Spinal cord (tissue), 10 donors: ENCODE data around the gene STX2. TPM values are rescaled to one million over a fixed set of nuclear protein-coding genes. Genes with fewer than 3 reads are reported as not detected.
A peak's percentile ranks its signal among the peaks of the same experiment; 100 is the strongest.

ENCODE experiments used
- DNase-seq, 6 donors: peaks; one replicate each; pipeline versions ENCODE4 v3.0.0 to v3.0.0-alpha.2; 2013 to 2015; ENCODE audit warnings: low spot score in 6 of 6, low read depth in 4 of 6
- H3K27ac ChIP-seq: one replicate; pipeline ENCODE4 v1.5.1; 2013; ENCODE audit warnings: low read depth, low read length, control low read depth
- H3K27me3 ChIP-seq: one replicate; pipeline ENCODE4 v1.6.1; 2013; ENCODE audit warnings: low read length; ENCODE audit not compliant: control insufficient read depth, insufficient read depth
- H3K36me3 ChIP-seq: one replicate; pipeline ENCODE4 v1.6.1; 2013; ENCODE audit warnings: low read length; ENCODE audit not compliant: control insufficient read depth, insufficient read depth
- H3K4me1 ChIP-seq: one replicate; pipeline ENCODE4 v1.6.1; 2013; ENCODE audit warnings: low read length; ENCODE audit not compliant: control insufficient read depth, insufficient read depth
- H3K4me3 ChIP-seq: one replicate; pipeline ENCODE4 v1.5.1; 2013; ENCODE audit warnings: low read depth, low read length, control low read depth
- H3K9me3 ChIP-seq: one replicate; pipeline ENCODE4 v1.6.1; 2013; ENCODE audit warnings: low read length; ENCODE audit not compliant: control insufficient read depth, insufficient read depth
- WGBS: methylation state at CpG from one replicate; pipeline ENCODE4 v1.1.5; 2013; ENCODE audit warnings: missing lambda C conversion rate; ENCODE audit not compliant: insufficient coverage; 5-methylcytosine and 5-hydroxymethylcytosine counted together
- polyA plus RNA-seq, 2 donors: library from polyadenylated mRNA; unstranded; fragments of 120-200 nt; gene quantifications; one replicate each; pipeline ENCODE4 v1.2.1, GENCODE V29; 2013; ENCODE audit not compliant: insufficient read length in 2 of 2
- total RNA-seq, 2 donors: library from RNA; depleted of rRNA in 1 of 2; stranded (reverse); fragments of 120-200 nt in 1 of 2; fragments of >200 nt in 1 of 2; gene quantifications; one replicate each; pipeline versions ENCODE4 v1.2.3 to v1.2.4, GENCODE V29; 2013 to 2014
- donor health status: healthy.

The STX2 gene
- total and polyA plus RNA-seq, 4 donors = 35.5 to 41.4 (median 38.8) TPM

DNA sequence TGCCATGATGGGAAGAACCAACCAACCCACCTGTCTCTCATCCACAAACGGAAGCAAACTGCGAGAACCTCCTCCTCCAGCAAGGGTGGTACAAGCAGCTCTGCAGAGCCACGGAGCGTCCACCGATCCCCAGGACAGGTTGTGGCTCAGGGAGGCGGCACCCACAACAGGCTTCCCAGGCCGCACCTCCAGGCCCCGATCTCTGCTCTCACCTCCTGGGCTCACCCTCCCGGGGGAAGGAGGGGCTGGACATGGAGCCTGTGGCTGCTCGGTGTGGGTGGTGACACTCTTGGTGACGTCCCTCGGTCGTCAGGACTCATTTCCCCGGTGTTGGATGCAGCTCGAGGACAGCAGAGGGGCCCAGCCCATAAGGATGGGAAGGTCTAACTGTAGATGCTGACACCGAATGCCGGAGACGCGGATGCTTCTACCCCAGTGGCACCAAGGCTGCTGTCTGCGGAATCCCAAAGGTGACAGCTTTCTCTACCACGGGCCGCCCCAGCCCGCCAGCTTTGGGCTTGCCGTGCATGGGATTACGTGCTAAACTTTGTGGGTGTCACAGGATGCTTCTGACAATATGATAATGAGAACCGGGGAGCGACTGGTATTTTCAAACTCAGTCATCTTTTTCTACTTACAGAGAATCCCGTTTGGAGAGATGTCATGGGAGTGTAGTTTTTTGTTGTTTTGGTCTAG lies 58.0 kb downstream of the STX2 start:
- H3K4me3 ChIP-seq = no peak overlapping the region
- peaks cover 27% of the 10 kb centered on the region for H3K36me3 ChIP-seq
- peaks cover 12% of the 10 kb centered on the region for H3K4me1 ChIP-seq
- H3K27me3 ChIP-seq = peaks cover 2% of the 10 kb centered on the region
- DNase-seq = no peak
- H3K9me3 ChIP-seq = no peaks in the 10 kb centered on the region
- H3K27ac ChIP-seq = no peak overlapping the region
- 93% methylated on average over 24 of the region's 28 CpGs for WGBS

DNA sequence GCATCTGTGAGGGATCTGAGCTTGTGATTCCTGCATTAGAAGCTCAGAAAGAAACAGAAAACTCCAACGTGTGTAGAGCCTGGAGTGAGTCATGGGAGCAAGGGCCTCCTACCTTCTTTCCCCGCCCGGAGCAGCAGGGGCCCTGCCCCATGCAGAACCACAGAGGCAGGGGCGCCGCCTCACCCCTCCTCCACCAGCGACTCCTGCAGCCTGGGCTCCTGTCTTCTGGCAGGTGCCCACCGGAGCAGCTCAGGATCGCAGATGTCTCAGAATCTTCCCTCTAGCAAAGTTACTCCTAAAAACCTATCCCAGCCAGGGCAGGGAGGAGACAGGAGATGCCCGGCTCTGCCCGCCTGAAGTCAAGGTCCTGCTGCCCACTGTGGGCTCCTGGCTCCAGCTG lies 58.7 kb downstream of the STX2 start:
- Histone ChIP-seq H3K9me3 (no peaks in the 10 kb centered on the region), H3K27me3 (peaks cover 9% of the 10 kb centered on the region), H3K36me3 (peaks cover 27% of the 10 kb centered on the region), H3K4me3 (no peak overlapping the region), H3K4me1 (peaks cover 18% of the 10 kb centered on the region), H3K27ac (no peak overlapping the region)
- DNase-seq = no peak
- 86% methylated on average over 8 of the region's 10 CpGs for WGBS

DNA sequence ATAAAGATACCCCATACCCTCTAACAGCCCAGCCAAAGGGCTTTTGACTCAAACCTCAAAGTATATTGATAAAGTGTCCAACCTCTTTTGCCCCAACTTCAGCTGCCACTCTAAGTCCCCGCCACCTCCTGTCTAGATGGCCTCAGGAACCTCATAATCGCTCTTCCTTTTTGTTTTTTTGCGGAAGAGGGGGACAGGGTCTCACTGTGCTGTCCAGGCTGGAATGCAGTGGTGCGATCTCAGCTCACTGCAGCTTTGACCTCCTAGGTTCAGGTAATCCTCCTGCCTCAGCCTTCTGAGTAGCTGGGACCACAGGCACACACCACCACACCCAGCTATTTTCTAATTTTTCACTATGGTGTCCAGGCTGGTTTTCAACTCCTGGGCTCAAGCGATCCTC lies 60.3 kb downstream of the STX2 start:
- Histone ChIP-seq H3K9me3 (no peaks in the 10 kb centered on the region), H3K4me1 (peaks cover 18% of the 10 kb centered on the region), H3K36me3 (peaks cover 27% of the 10 kb centered on the region), H3K4me3 (no peak overlapping the region), H3K27ac (no peak overlapping the region), H3K27me3 (peaks cover 9% of the 10 kb centered on the region)
- 94% methylated on average over 5 of the region's 5 CpGs for WGBS
- no peak for DNase-seq

DNA sequence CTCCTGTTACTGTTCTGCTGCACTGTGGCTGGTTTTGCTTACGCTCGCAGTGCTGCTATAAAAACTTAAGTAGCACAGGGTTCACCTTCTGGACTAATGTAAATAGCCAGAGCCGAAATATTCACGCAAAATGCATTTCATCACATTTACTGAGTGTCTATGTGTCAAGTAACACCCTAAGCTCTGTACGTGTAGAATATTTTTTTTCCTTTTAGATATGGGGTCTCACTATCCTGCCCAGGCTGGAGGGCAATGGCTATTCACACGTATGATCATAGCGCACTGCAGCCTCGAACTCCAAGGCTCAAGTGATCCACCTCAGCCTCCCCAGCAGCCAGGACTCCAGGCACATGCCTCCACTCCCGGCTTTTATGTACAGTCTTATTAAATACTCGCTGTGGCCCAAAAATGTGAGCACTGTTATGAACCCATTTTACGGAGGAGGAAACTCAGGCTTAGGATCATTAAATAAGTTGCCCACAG lies 62.2 kb downstream of the STX2 start:
- Histone ChIP-seq H3K27ac (no peak overlapping the region), H3K4me1 (peaks cover 18% of the 10 kb centered on the region), H3K36me3 (peaks cover 13% of the 10 kb centered on the region), H3K27me3 (peaks cover 9% of the 10 kb centered on the region), H3K9me3 (no peaks in the 10 kb centered on the region), H3K4me3 (no peak overlapping the region)
- 75% methylated on average over 10 of the region's 11 CpGs for whole genome bisulfite sequencing
- DNase-seq = no peak

DNA sequence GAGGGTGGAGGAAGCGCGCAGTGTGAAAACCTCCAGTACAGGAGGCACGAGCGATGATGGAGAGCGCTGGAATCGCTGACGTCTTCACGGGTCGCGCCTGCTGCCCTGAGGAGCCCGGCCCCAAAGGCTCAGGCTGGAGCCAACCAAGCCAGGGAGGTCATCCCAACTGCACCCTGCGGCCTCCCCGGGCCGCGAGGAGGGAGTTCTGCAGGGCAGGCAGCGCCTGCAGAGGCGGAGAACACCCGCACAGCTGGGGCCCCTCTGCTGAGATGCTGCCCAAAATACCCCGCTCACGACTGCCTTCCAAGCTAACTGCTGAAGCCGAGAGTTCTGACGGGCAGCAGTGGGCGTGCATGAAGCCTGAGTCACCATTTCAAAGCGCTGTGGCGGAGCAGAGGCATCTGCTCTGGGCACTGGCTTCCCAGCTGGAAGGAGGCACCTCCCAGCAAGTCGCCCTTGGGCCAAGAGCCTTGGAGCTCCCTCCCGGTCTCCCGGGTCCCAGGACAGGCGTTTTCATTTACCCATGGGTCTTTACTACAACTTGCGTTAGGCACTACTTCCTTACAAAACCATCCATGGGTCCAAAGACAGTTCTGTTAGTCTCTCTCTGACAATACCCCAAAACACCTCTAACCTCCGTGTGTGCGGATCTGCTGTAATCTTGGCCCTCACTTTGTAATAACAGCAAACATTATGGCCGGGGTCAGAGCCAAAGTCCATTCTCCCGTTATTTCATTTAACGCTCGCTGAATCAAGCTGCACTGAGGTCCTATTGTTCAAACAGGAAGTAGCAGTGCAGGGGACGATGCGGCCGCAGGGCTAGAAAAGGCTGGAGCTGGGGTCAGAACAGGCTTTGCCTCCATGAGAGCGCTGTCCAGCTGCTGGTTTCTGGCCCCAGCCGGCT lies 62.8 kb downstream of the STX2 start:
- WGBS = 6% methylated on average over 41 of the region's 41 CpGs
- no peak overlapping the region for H3K27ac ChIP-seq
- peaks cover 18% of the 10 kb centered on the region for H3K4me1 ChIP-seq
- H3K36me3 ChIP-seq = peaks cover 11% of the 10 kb centered on the region
- DNase-seq = peak in 2 of 6 donors; percentile 70 to 82
- no peak overlapping the region for H3K4me3 ChIP-seq
- no peaks in the 10 kb centered on the region for H3K9me3 ChIP-seq
- H3K27me3 ChIP-seq = peaks cover 9% of the 10 kb centered on the region

DNA sequence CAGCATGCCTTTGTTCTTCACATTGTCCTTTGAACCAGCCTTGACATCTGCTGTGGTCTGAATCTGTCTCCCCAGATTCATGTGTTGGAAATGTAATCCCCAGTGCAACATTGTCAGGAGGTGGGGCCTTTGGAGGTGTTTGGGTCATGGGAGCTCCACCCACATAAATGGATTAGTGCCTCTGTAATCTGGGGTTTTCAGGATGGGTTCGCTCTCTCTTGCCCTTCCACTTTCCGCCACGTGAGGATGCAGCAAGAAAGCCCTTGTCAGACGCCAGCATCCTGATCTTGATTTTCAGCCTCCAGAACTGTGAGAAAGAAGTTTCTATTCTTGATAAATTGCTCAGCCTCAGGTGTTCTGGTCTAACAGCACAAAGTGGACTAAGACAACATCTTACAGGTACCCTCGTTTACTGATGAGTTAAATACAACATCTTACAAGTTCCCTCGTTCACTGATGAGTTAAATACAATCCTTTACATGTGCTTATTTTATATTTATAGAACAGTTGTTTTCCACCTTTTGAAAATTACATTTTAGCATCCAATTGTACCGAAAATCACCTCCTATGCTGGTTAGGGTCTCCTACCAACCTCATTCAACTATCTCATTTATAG lies 68.5 kb downstream of the STX2 start:
- WGBS = 78% methylated on average over 4 of the region's 7 CpGs
- no peaks in the 10 kb centered on the region for H3K9me3 ChIP-seq
- H3K27ac ChIP-seq = no peak overlapping the region
- H3K4me3 ChIP-seq = no peak overlapping the region
- peaks cover 1% of the 10 kb centered on the region for H3K4me1 ChIP-seq
- DNase-seq = no peak
- peaks cover 1% of the 10 kb centered on the region for H3K27me3 ChIP-seq
- H3K36me3 ChIP-seq = no peaks in the 10 kb centered on the region

DNA sequence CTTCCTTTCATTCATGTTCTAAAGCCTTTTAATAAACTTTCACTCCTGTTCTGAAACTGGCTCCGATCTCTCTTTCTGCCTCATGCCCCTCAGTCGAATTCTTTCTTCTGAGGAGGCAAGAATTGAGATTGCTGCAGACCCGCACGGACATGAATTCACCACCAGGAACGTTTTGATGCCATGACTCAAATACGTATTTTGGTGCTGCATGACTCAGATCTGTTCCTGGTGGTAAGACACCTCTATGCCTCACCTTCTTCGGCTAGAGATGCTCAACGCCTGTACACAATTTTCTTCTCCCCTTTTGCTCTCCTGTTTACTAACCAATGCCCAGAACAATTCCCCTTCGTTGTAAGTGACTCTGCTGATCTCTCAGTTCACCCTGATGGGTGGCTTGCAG lies 70.9 kb downstream of the STX2 start:
- WGBS = 55% methylated on average over 8 of the region's 9 CpGs
- no peak overlapping the region for H3K4me3 ChIP-seq
- DNase-seq = no peak

DNA sequence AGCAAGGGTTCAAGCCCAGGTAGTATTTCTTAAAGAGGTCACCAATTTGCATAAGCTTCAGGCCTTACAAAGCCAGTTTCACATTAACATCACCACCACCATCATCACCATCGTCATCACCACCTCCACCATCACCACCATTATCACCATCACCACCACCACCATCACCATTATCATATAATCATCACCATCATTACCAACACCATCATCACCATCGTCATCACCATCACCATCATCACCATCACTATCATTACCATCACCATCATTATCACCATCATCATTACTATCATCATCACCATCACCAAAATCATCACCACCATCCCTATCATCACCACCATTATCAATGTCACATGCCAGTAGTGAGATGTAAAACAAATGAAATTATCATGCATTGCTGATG lies 72.6 kb downstream of the STX2 start:
- no peak for DNase-seq
- H3K4me3 ChIP-seq = no peak overlapping the region
- peaks cover 4% of the 10 kb centered on the region for H3K27me3 ChIP-seq
- 97% methylated on average over 2 of the region's 2 CpGs for WGBS
- H3K27ac ChIP-seq = no peak overlapping the region
- H3K9me3 ChIP-seq = no peaks in the 10 kb centered on the region
- H3K36me3 ChIP-seq = no peaks in the 10 kb centered on the region
- peaks cover 5% of the 10 kb centered on the region for H3K4me1 ChIP-seq

More for the DNA sequence above, 70.9 kb downstream of the STX2 start:
- Histone ChIP-seq H3K27ac (no peak overlapping the region), H3K9me3 (no peaks in the 10 kb centered on the region), H3K36me3 (no peaks in the 10 kb centered on the region), H3K4me1 (no peaks in the 10 kb centered on the region), H3K27me3 (no peaks in the 10 kb centered on the region)

DNA sequence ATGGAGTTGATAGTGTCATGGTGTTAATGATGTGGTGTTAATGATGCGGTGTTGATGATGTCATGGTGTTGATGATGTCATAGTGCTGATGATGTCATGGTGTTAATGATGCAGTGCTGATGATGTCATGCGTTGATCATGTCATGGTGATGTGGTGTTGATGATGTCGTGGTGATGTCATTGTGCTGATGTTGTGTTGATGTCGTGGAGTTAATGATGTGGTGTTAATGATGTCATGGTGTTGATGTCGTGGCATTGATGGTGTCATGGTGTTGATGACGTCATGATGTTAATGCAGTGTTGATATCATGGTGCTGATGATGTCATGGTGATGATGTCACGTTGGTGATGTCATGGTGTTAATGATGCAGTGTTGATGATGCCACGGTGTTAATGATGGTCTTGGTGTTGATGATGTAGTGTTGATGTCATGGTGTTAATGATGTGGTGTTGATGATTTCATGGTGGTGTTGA lies 73.8 kb downstream of the STX2 start:
- Histone ChIP-seq H3K9me3 (no peaks in the 10 kb centered on the region), H3K27ac (no peak overlapping the region), H3K36me3 (no peaks in the 10 kb centered on the region), H3K27me3 (peaks cover 4% of the 10 kb centered on the region), H3K4me1 (peaks cover 5% of the 10 kb centered on the region), H3K4me3 (no peak overlapping the region)
- DNase-seq = peak in 2 of 6 donors; percentile 21 to 47
- 96% methylated on average over 8 of the region's 8 CpGs for WGBS
